Testis (tissue), 2 donors: ENCODE measurements around the gene LRFN4.

ENCODE experiments used
- POLR2A ChIP-seq: fragments of 450-650 bp; IDR thresholded peaks from one replicate; pipeline ENCODE4 v1.6.1; 2017; ENCODE audit warnings: antibody characterized with exemption, mild to moderate bottlenecking, moderate library complexity
- TF ChIP-seq, protein P1 (sequence below), 3 experiments: fragments of 450-650 bp in 2 of 3; fragments of 200-600 bp in 1 of 3; sonication (generic) in 1 of 3; IDR thresholded peaks; one replicate each; pipeline ENCODE4 v1.5.1; 2016 to 2019; ENCODE audit warnings: antibody characterized with exemption in 3 of 3, mild to moderate bottlenecking in 2 of 3, moderate library complexity in 1 of 3

DNA sequence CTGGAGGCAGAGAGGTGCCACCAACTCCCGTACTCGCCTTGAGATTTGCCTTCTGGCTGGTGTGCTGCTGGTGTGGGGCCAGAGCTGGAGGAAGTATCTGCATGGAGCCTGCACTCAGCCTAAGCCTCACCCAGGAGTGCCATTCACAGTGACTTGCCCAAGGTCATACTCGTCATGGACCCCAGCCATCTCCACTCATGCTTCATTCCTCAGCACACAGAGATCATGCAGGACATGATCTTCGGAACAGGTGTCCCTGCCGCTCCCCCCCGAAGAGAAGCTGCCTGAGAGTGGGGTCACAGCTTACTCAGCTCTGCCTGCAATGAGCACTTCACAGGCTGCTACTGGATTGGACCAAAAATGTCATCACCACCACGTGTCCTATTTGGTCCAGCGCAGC lies 52.3 kb downstream of the LRFN4 start:
- no peak for TF ChIP-seq POLR2A
- TF ChIP-seq, protein P1, sequence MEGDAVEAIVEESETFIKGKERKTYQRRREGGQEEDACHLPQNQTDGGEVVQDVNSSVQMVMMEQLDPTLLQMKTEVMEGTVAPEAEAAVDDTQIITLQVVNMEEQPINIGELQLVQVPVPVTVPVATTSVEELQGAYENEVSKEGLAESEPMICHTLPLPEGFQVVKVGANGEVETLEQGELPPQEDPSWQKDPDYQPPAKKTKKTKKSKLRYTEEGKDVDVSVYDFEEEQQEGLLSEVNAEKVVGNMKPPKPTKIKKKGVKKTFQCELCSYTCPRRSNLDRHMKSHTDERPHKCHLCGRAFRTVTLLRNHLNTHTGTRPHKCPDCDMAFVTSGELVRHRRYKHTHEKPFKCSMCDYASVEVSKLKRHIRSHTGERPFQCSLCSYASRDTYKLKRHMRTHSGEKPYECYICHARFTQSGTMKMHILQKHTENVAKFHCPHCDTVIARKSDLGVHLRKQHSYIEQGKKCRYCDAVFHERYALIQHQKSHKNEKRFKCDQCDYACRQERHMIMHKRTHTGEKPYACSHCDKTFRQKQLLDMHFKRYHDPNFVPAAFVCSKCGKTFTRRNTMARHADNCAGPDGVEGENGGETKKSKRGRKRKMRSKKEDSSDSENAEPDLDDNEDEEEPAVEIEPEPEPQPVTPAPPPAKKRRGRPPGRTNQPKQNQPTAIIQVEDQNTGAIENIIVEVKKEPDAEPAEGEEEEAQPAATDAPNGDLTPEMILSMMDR (IDR thresholded peaks at IDR 0.05): no peak
